Sigmoid colon (tissue), 7 donors: ENCODE data around the gene NR2F1-AS1. TPM values are rescaled to one million over a fixed set of nuclear protein-coding genes. Genes with fewer than 3 reads are reported as not detected.

ENCODE experiments used
- DNase-seq: peaks from one replicate; pipeline ENCODE4 v3.0.0-alpha.2; 2019
- H3K27ac ChIP-seq, 4 donors: fragments of 200-600 bp; sonication (generic); one replicate each; pipeline ENCODE4 v1.5.1; 2016 to 2019; ENCODE audit warnings: mild to moderate bottlenecking in 1 of 4
- H3K27me3 ChIP-seq, 3 donors: fragments of 200-600 bp; sonication (generic); one replicate each; pipeline ENCODE4 v1.5.1; 2019; ENCODE audit warnings: mild to moderate bottlenecking in 1 of 3
- H3K36me3 ChIP-seq, 4 donors: fragments of 200-600 bp; sonication (generic); one replicate each; pipeline ENCODE4 v1.5.1; 2016 to 2019
- H3K4me1 ChIP-seq, 4 donors: fragments of 200-600 bp; sonication (generic); one replicate each; pipeline ENCODE4 v1.5.1; 2017 to 2019
- H3K4me3 ChIP-seq, 4 donors: fragments of 200-600 bp; sonication (generic); one replicate each; pipeline ENCODE4 v1.5.1; 2017 to 2019; ENCODE audit warnings: mild to moderate bottlenecking in 2 of 4, moderate library complexity in 1 of 4
- H3K9me3 ChIP-seq, 4 donors: fragments of 200-600 bp in 3 of 4; sonication (generic) in 3 of 4; one replicate each; pipeline versions ENCODE4 v1.5.1 to v1.6.1; 2013 to 2019
- EP300 ChIP-seq, 4 donors: sonication (generic); formaldehyde crosslinking; IDR thresholded peaks; one replicate each; pipeline ENCODE4 v1.6.1; 2017; ENCODE audit warnings: antibody characterized with exemption in 4 of 4
- POLR2A ChIP-seq, 2 donors: fragments of 450-650 bp; IDR thresholded peaks; one replicate each; pipeline ENCODE4 v1.6.1; 2016; ENCODE audit warnings: antibody characterized with exemption in 2 of 2, mild to moderate bottlenecking in 2 of 2, moderate library complexity in 2 of 2
- POLR2AphosphoS5 ChIP-seq, 4 donors: sonication (generic); formaldehyde crosslinking; IDR thresholded peaks; one replicate each; pipeline ENCODE4 v1.6.1; 2017; ENCODE audit warnings: antibody characterized with exemption in 4 of 4
- WGBS, 2 donors: extraction: QIAGEN DNeasy Blood & Tissue Kit; methylation state at CpG; one replicate each; pipeline ENCODE4 v1.1.7; 2013; 5-methylcytosine and 5-hydroxymethylcytosine counted together
- intact Hi-C: fragments of 100-400 bp; cut with DNase I; formaldehyde crosslinking; loops from one replicate; pipeline ENCODE4 v1.15.1; 2023
- polyA plus RNA-seq, 3 donors: library from polyadenylated mRNA; stranded (reverse); fragments of 200-250 nt; gene quantifications; one replicate each; pipeline ENCODE4 v1.2.3, GENCODE V29; 2013
- total RNA-seq, 4 donors: library from RNA; depleted of rRNA; stranded (reverse); fragments of >200 nt; gene quantifications; one replicate each; pipeline ENCODE4 v1.1.0, GENCODE V29; 2016
- TF ChIP-seq, protein P1 (sequence below), 4 experiments: fragments of 450-650 bp in 3 of 4; fragments of 200-600 bp in 1 of 4; IDR thresholded peaks; one replicate each; pipeline ENCODE4 v1.5.1; 2016 to 2019; ENCODE audit warnings: antibody characterized with exemption in 4 of 4, mild to moderate bottlenecking in 3 of 4, moderate library complexity in 2 of 4
- donor health status: healthy with polysubstance abuse.
- donor health status: Bipolar disorder and iron deficiency.
- donor health status: healthy.

Gene NR2F1-AS1
- total RNA-seq: 10 to 100 TPM in 1 of 4 donors, 1 to 10 TPM in 3; 6.7 to 15.2 (median 9.1) TPM
- 1 to 10 TPM; 1.4 to 9.0 (median 3.2) TPM for polyA plus RNA-seq

DNA sequence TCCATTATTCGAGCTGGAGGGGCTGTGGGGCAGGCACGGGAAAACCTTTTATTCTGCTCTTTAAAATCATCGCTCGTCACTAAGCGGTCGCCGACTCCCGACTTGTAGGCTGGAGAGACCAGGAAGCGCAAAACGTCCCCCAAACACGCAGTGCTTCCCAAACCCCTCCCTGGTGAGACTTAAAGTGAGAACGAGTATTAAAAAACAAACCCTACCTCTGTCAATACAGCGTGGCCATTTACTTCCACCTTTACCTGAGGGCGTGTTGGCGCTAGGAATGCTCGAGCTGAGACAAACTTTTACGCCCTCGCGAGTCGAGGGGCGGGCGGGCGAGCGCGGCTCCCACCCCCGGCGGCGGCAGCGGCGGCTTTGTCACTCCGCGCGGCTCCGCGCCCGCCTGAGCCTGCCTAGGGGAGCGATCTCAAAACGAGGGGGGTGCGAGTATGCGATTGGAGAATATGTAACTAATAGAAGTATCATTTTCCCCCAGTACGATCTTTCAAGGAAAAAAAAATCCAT lies at the start of gene NR2F1-AS1:
Gene NR2F1-AS1, minus strand, starts transcription at position 293 of the 519 bp plus-strand sequence.
- H3K27me3 ChIP-seq: peaks cover 9 to 90% (median 31%) of the 10 kb centered on the region in 3 donors
- intact Hi-C loops: loop anchor here (2.0 to 10.0 kb wide), 4 partner anchors 41 to 534 kb away; a partner anchor contains a TSS
- peak; percentile 73 for DNase-seq
- peak within 1 kb of the TSS; percentile 54 to 63 (median 59) for H3K4me3 ChIP-seq
- no peaks in the 10 kb centered on the region for H3K9me3 ChIP-seq
- peak within 1 kb of the TSS; percentile 74 to 90 (median 77) for H3K27ac ChIP-seq
- no peaks in the 10 kb centered on the region for H3K36me3 ChIP-seq
- WGBS, 2 donors: 1 to 2% methylated on average over 41 of the region's 41 CpGs
- H3K4me1 ChIP-seq: peaks cover 0 to 50% (median 48%) of the 10 kb centered on the region in 4 donors
- no peak for TF ChIP-seq EP300 (IDR thresholded peaks at IDR 0.05)
- TF ChIP-seq POLR2A (IDR thresholded peaks at IDR 0.05): no peak
- TF ChIP-seq POLR2AphosphoS5 (IDR thresholded peaks at IDR 0.05): no peak
- TF ChIP-seq, protein P1, sequence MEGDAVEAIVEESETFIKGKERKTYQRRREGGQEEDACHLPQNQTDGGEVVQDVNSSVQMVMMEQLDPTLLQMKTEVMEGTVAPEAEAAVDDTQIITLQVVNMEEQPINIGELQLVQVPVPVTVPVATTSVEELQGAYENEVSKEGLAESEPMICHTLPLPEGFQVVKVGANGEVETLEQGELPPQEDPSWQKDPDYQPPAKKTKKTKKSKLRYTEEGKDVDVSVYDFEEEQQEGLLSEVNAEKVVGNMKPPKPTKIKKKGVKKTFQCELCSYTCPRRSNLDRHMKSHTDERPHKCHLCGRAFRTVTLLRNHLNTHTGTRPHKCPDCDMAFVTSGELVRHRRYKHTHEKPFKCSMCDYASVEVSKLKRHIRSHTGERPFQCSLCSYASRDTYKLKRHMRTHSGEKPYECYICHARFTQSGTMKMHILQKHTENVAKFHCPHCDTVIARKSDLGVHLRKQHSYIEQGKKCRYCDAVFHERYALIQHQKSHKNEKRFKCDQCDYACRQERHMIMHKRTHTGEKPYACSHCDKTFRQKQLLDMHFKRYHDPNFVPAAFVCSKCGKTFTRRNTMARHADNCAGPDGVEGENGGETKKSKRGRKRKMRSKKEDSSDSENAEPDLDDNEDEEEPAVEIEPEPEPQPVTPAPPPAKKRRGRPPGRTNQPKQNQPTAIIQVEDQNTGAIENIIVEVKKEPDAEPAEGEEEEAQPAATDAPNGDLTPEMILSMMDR (IDR thresholded peaks at IDR 0.05): no peak

DNA sequence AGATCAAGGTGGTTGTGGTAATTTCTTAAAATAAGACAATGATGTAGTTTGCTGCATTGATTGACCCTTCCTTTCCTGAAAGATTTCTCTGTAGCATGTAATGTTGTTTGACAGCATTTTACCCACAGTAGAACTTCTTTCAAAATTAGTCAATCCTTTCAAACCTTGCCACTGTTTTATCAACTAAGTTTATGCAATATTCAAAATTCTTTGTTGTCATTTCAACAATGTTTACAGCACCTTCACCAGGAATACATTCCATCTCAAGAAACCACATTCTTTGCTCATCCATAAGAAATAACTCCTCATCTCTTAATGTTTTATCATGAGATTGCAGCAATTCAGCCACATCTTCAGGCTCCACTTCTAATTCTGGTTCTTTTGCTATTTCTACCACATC lies 45.8 kb upstream of the NR2F1-AS1 start:
- no peak for DNase-seq
- intact Hi-C loops: no loop called here
- Histone ChIP-seq H3K9me3 (no peaks in the 10 kb centered on the region), H3K27ac (no peak overlapping the region), H3K4me1 (no peaks in the 10 kb centered on the region), H3K27me3 (no peaks in the 10 kb centered on the region), H3K4me3 (no peak overlapping the region), H3K36me3 (no peaks in the 10 kb centered on the region)
- TF ChIP-seq, protein P1 (IDR thresholded peaks at IDR 0.05): no peak
- no peak for TF ChIP-seq EP300 (IDR thresholded peaks at IDR 0.05)
- no peak for TF ChIP-seq POLR2A (IDR thresholded peaks at IDR 0.05)
- TF ChIP-seq POLR2AphosphoS5 (IDR thresholded peaks at IDR 0.05): no peak

DNA sequence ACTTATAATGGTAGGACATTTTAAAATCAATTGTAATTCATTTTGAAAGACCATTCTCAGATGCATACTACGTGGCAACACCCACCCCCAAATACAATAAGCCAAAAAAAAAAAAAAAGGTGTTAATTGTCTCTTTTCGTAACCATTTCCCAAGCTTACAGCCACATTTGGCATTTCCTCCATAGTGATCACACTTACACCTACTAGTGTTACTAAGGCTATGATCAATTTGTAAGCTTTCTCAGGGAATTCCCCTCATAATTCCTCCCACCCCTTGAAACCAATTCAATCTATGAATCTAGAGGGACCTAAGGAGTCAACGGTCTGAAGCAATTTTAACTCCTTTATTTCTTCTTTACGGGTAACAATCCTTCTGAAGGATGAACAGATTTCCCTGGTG lies 42.1 kb upstream of the NR2F1-AS1 start:
- WGBS, 2 donors: 77 to 79% methylated on average over 4 of the region's 4 CpGs
- no peaks in the 10 kb centered on the region for H3K36me3 ChIP-seq
- H3K9me3 ChIP-seq: no peaks in the 10 kb centered on the region
- intact Hi-C loops: loop anchor here (5.0 kb wide), 1 partner anchor 41 kb away; the partner anchor contains the start of genes NR2F1 and NR2F1-AS1
- H3K4me3 ChIP-seq: no peak overlapping the region
- peaks cover 0 to 9% (median 6%) of the 10 kb centered on the region in 4 donors for H3K4me1 ChIP-seq
- TF ChIP-seq, protein P1 (IDR thresholded peaks at IDR 0.05): no peak
- TF ChIP-seq POLR2A (IDR thresholded peaks at IDR 0.05) (no peak), EP300 (IDR thresholded peaks at IDR 0.05) (no peak), POLR2AphosphoS5 (IDR thresholded peaks at IDR 0.05) (no peak)
- no peaks in the 10 kb centered on the region for H3K27me3 ChIP-seq
- no peak for DNase-seq
- no peak overlapping the region for H3K27ac ChIP-seq

DNA sequence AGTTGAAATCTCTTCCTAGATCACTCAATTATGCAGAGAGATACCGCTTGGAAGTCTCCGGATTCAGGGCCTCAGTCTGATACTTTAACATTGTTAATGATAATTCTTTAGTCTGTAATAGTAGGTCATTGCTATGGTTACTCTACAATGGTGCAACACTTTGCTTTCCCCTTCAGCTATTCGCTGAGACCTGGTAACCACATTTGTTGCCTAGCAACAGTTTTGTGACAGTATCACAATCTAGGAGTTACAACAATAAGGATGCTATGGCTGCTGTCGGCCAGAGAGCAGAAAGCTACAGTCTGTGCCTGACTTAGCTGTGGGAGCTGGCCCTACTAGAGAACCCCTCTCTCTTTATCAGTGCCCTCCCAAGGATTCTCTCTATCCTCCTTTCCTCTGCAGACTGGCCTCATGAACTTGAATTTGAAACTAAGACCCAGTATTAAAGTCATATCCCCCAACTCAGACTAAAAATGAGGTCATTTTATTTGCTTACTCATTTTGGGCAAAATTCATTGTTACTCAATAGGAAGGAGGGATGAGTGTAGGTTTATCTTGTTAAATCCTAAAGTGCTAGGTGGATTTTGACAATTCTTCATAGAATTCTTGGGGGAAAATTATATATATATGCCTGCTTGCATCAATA lies 41.3 kb upstream of the NR2F1-AS1 start:
- Histone ChIP-seq H3K27me3 (no peaks in the 10 kb centered on the region), H3K36me3 (no peaks in the 10 kb centered on the region), H3K27ac (peak overlapping the region; percentile 73 to 88 (median 79)), H3K9me3 (no peaks in the 10 kb centered on the region), H3K4me1 (peaks cover 0 to 9% (median 6%) of the 10 kb centered on the region in 4 donors), H3K4me3 (no peak overlapping the region)
- DNase-seq: no peak
- intact Hi-C loops: loop anchor here (5.0 kb wide), 1 partner anchor 40 kb away; the partner anchor contains the start of genes NR2F1 and NR2F1-AS1
- 62 to 73% methylated on average over 4 of the region's 4 CpGs for WGBS, 2 donors
- TF ChIP-seq, protein P1 (IDR thresholded peaks at IDR 0.05): no peak
- TF ChIP-seq POLR2AphosphoS5 (IDR thresholded peaks at IDR 0.05) (no peak), POLR2A (IDR thresholded peaks at IDR 0.05) (no peak), EP300 (IDR thresholded peaks at IDR 0.05) (no peak)
